ENCODE measurements around the gene PTPRD. TPM values are rescaled to one million over a fixed set of nuclear protein-coding genes. Genes with fewer than 3 reads are reported as not detected.

The PTPRD gene
- total RNA-seq, 1 experiment from 2014 or later = not detected

- intact Hi-C loops (cut with micrococcal nuclease; ENCODE audit: unreplicated experiment) = no loop called here
- CTCF ChIA-PET = no interaction called here
- no peaks in the 10 kb centered on the region for H3K27me3 ChIP-seq (replicated peaks; ENCODE audit: insufficient read depth, low read depth, low read length, poor library complexity)
- no peaks in the 10 kb centered on the region for H3K36me3 ChIP-seq (ENCODE audit: insufficient read depth, low read length, poor library complexity, severe bottlenecking)
- POLR2A ChIA-PET (ENCODE audit: low non-redundant PET) = no interaction called here
- no peaks in the 10 kb centered on the region for H3K4me1 ChIP-seq (ENCODE audit: insufficient read depth, low read length, poor library complexity, severe bottlenecking)
- H3K9me3 ChIP-seq (ENCODE audit: low read depth, low read length, poor library complexity, severe bottlenecking) = no peaks in the 10 kb centered on the region
- TF ChIP-seq CTCF (conservative IDR thresholded peaks at IDR 0.05; ENCODE audit: low read depth, low read length) (no peak), EZH2 (IDR thresholded peaks at IDR 0.05; ENCODE audit: borderline replicate concordance, low read depth, low read length, poor library complexity, severe bottlenecking) (no peak)
- DNase-seq (ENCODE audit: low spot score) = no peak
- H3K27ac ChIP-seq (ENCODE audit: low read depth, low read length, poor library complexity, severe bottlenecking) = no peak overlapping the region
- BruUV-seq (replicated peaks) = no TSS peak
- H3K4me3 ChIP-seq (ENCODE audit: low read depth, low read length, poor library complexity, severe bottlenecking) = no peak overlapping the region
Observed at GRCh38 chr9:8365029-8365428, 2247.8 kb downstream of the PTPRD start.

GRCh38 chr9:8364026-8364752 is 2248.6 kb downstream of the PTPRD start:
- ChIA-PET CTCF (no interaction called here), POLR2A (ENCODE audit: low non-redundant PET) (no interaction called here)
- intact Hi-C loops (cut with micrococcal nuclease; ENCODE audit: unreplicated experiment) = no loop called here
- Histone ChIP-seq H3K27me3 (replicated peaks; ENCODE audit: insufficient read depth, low read depth, low read length, poor library complexity) (no peaks in the 10 kb centered on the region), H3K4me3 (ENCODE audit: low read depth, low read length, poor library complexity, severe bottlenecking) (no peak overlapping the region), H3K27ac (ENCODE audit: low read depth, low read length, poor library complexity, severe bottlenecking) (no peak overlapping the region), H3K9me3 (ENCODE audit: low read depth, low read length, poor library complexity, severe bottlenecking) (no peaks in the 10 kb centered on the region), H3K4me1 (ENCODE audit: insufficient read depth, low read length, poor library complexity, severe bottlenecking) (no peaks in the 10 kb centered on the region), H3K36me3 (ENCODE audit: insufficient read depth, low read length, poor library complexity, severe bottlenecking) (no peaks in the 10 kb centered on the region)
- DNase-seq (ENCODE audit: low spot score) = no peak
- TF ChIP-seq CTCF (conservative IDR thresholded peaks at IDR 0.05; ENCODE audit: low read depth, low read length) = no peak
- no peak for TF ChIP-seq EZH2 (IDR thresholded peaks at IDR 0.05; ENCODE audit: borderline replicate concordance, low read depth, low read length, poor library complexity, severe bottlenecking)
- BruUV-seq (replicated peaks) = no TSS peak

- H3K4me1 ChIP-seq (ENCODE audit: insufficient read depth, low read length, poor library complexity, severe bottlenecking) = no peaks in the 10 kb centered on the region
- H3K4me3 ChIP-seq (ENCODE audit: low read depth, low read length, poor library complexity, severe bottlenecking) = no peak overlapping the region
- ChIA-PET POLR2A (ENCODE audit: low non-redundant PET) (no interaction called here), CTCF (no interaction called here)
- intact Hi-C loops (cut with micrococcal nuclease; ENCODE audit: unreplicated experiment) = no loop called here
- TF ChIP-seq CTCF (conservative IDR thresholded peaks at IDR 0.05; ENCODE audit: low read depth, low read length) (no peak), EZH2 (IDR thresholded peaks at IDR 0.05; ENCODE audit: borderline replicate concordance, low read depth, low read length, poor library complexity, severe bottlenecking) (no peak)
- no peaks in the 10 kb centered on the region for H3K27me3 ChIP-seq (replicated peaks; ENCODE audit: insufficient read depth, low read depth, low read length, poor library complexity)
- BruUV-seq (replicated peaks) = no TSS peak
- H3K27ac ChIP-seq (ENCODE audit: low read depth, low read length, poor library complexity, severe bottlenecking) = no peak overlapping the region
- no peak for DNase-seq (ENCODE audit: low spot score)
- no peaks in the 10 kb centered on the region for H3K9me3 ChIP-seq (ENCODE audit: low read depth, low read length, poor library complexity, severe bottlenecking)
- H3K36me3 ChIP-seq (ENCODE audit: insufficient read depth, low read length, poor library complexity, severe bottlenecking) = no peaks in the 10 kb centered on the region
Observed at GRCh38 chr9:8362250-8362649, 2250.6 kb downstream of the PTPRD start.
